Right hindlimb (tissue), 1 donor: ENCODE results near the gene CEACAM8.
"Not testable (repeated sequence)": the region's sequence is repeated elsewhere in the genome, so short reads cannot be mapped to it uniquely, and the experiment has no call there.

Experiments used
- DNase-seq: peaks from one replicate; pipeline ENCODE4 v3.0.0-alpha.2; 2018

CEACAM8 gene

DNA sequence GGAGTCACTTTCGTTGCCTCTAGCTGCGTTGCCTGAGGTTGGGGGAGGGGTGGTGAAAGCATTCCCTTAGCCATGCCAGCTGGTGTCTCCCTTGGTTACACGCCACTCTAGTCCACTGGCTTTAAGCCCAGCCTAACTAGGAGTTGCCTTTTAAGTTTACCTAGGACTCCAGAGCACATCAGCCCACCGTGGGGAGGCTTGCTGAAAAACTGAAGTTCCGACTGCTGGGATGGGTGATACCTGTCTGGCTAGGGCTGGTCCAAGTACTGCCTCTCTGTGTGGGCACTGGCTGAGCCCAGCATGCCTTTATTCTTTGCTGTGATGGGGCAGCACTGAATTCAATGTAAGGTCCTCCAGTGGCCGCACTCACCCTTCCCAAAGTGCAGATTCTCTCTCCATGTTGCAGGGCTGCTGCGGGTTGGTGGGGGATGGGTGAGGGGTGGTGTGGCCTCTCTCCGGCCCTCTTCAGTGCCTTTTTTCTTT lies 54.6 kb downstream of the CEACAM8 start:
- no peak for DNase-seq

DNA sequence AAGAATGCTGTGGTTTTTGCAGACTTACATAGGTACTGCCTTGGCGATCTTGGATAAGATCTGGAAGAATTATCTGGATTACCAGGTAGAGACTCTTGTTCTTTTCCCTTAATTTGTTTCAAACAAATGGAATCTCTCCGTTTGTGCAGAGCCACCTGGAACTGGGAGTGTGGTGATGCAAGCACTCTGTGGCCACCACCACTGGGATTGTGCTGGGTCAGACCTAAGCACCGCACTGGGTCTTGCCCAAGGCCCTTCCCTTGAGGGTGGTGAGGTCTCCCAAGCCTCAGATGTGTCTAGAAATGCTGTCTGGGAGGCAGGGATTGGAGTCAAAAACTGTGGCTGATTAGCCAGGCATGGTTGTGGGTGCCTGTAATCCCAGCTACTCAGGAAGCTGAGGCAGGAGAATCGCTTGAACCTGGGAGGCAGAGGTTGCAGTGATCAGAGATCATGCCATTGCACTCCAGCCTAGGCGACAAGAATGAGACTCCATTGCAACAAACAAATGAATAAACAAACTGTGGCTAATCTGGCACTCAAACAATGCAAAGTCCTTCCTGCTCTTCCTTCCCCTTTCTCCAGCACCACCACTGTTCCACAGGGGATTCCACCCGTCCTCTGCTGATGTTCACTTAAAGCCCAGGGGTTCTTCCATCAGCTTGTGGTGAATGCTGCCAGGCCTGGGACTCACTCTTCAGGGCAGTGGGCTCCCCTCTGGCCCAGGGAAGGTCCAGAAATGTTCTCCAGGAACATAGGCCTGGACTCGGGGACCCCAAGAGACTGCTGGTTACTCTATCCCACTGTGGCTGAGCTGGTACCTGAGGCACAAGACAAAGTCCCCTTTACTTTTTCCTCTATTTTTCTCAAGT lies 55.6 kb downstream of the CEACAM8 start:
- no peak for DNase-seq

- not testable (repeated sequence) for DNase-seq
These were observed 59.4 kb downstream of the CEACAM8 start for GRCh38 chr19:42535276-42535675.

DNA sequence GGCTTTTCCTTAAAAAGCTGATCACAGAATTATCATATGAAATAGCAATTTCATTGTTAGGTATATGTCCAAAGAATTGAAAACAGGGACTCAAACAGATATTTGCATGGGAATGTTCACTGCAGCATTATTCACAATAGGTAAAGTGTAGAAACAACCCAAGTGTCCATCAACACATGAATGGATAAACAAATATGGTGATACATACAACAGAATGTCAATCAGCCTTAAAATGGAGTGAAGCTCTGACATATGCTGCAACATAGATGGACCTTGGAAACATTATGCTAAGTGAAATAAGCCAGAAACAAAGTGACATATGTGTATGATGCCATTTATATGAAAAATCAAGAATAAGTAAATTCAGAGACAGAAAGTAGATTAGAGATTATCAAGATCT lies 60.3 kb downstream of the CEACAM8 start:
- no peak for DNase-seq

DNA sequence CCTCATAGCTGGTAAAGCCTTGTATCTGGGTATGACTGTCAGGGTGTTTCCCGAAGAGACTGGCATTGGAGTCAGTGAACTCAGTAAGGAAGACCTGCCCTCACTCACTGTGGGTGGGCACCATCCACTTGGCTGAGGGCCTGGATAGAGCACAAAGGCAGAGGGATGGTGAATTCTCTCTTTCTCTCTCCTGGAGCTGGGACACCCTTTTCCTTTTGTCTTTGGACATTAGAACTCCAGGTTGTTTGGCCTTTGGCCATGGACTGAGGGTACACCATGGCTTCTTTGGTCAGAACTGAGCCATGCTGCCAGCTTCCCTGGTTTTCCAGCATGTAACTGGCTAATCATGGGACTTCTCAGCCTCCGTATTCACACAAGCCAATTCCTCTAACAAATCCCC lies 61.8 kb downstream of the CEACAM8 start:
- no peak for DNase-seq

- no peak for DNase-seq
These were observed 63.4 kb downstream of the CEACAM8 start for GRCh38 chr19:42531313-42531712.
